Suprapubic skin (tissue), 3 donors: ENCODE results near the gene LRCOL1.

ENCODE experiments used
- CTCF ChIP-seq, 2 donors: fragments of 200-600 bp in 1 of 2; fragments of 450-650 bp in 1 of 2; sonication (generic) in 1 of 2; IDR thresholded peaks; one replicate each; pipeline ENCODE4 v1.5.1; 2016 to 2019; ENCODE audit warnings: antibody characterized with exemption in 2 of 2, mild to moderate bottlenecking in 1 of 2, moderate library complexity in 1 of 2
- EP300 ChIP-seq: sonication (generic); formaldehyde crosslinking; IDR thresholded peaks from one replicate; pipeline ENCODE4 v1.6.1; 2017; ENCODE audit warnings: antibody characterized with exemption
- POLR2A ChIP-seq, 2 donors: fragments of 450-650 bp; IDR thresholded peaks; one replicate each; pipeline ENCODE4 v1.6.1; 2017; ENCODE audit warnings: antibody characterized with exemption in 2 of 2, mild to moderate bottlenecking in 2 of 2, moderate library complexity in 2 of 2

DNA sequence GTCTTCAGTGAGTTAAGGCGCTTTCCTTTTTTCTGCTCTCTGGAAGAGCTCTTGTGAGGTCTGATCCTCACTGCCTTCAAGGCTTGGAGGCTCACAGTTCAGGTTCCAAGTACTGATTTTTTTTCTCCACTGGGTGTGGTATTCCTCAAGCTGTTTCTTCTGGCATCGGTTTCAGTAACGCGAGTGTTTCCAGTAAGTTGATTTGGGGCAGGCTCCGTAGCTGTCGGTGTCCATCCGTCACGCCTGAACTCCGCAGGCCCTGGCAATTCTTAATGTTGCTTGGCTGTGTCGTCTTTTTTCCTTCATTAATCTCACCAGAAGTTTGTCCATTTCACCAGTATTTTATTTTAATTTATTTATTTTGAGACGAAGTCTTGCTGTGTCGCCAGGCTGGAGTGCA is 30.6 kb downstream of the LRCOL1 start:
- no peak for TF ChIP-seq CTCF (IDR thresholded peaks at IDR 0.05)
- no peak for TF ChIP-seq EP300
- TF ChIP-seq POLR2A (IDR thresholded peaks at IDR 0.05), result no peak
